Neural progenitor cell (in vitro differentiated cells): ENCODE data around the gene ESPNL. TPM values are rescaled to one million over a fixed set of nuclear protein-coding genes. Genes with fewer than 3 reads are reported as not detected.

Source experiments
- DNase-seq: peaks from one replicate; pipeline ENCODE4 v3.0.0-alpha.2; 2016; ENCODE audit warnings: low spot score
- H2AFZ ChIP-seq: fragments of 200-600 bp; sonication (generic); replicated peaks from 2 replicates; pipeline ENCODE4 v1.6.1; 2016; ENCODE audit warnings: antibody characterized with exemption
- H3F3A ChIP-seq: fragments of 200-600 bp; sonication (generic); 2 replicates; pipeline ENCODE4 v1.6.1; 2016; ENCODE audit warnings: antibody characterized with exemption, low read depth
- H3K27ac ChIP-seq: fragments of 200-600 bp; sonication (generic); 2 replicates; pipeline ENCODE4 v1.5.1; 2016; ENCODE audit warnings: mild to moderate bottlenecking
- H3K27me3 ChIP-seq: fragments of 200-600 bp; sonication (generic); 2 replicates; pipeline ENCODE4 v1.6.1; 2016; ENCODE audit warnings: mild to moderate bottlenecking, moderate library complexity
- H3K36me3 ChIP-seq: fragments of 200-600 bp; sonication (generic); 2 replicates; pipeline ENCODE4 v1.5.1; 2016
- H3K4me1 ChIP-seq: fragments of 200-600 bp; sonication (generic); 2 replicates; pipeline ENCODE4 v1.6.1; 2016; ENCODE audit warnings: mixed run types
- H3K4me2 ChIP-seq: fragments of 200-600 bp; sonication (generic); 2 replicates; pipeline ENCODE4 v1.6.1; 2016
- H3K4me3 ChIP-seq: fragments of 200-600 bp; sonication (generic); 2 replicates; pipeline ENCODE4 v1.5.1; 2016
- H3K79me2 ChIP-seq: fragments of 200-600 bp; sonication (generic); 2 replicates; pipeline ENCODE4 v1.6.1; 2016; ENCODE audit warnings: low read depth
- H3K9ac ChIP-seq: fragments of 200-600 bp; sonication (generic); 2 replicates; pipeline ENCODE4 v1.6.1; 2016
- H3K9me3 ChIP-seq: fragments of 200-600 bp; sonication (generic); 2 replicates; pipeline ENCODE4 v1.5.1; 2016; ENCODE audit warnings: low read depth
- H4K20me1 ChIP-seq: fragments of 200-600 bp; sonication (generic); 2 replicates; pipeline ENCODE4 v1.6.1; 2016; ENCODE audit warnings: low read depth
- H3K27ac Mint-ChIP-seq: 3 replicates; pipeline ENCODE4 v1.8.0; 2021; ENCODE audit warnings: mixed read lengths
- H3K27me3 Mint-ChIP-seq: 2 replicates; pipeline ENCODE4 v1.8.0; 2022; ENCODE audit warnings: low read depth, mild to moderate bottlenecking, inconsistent platforms, moderate library complexity, mixed read lengths; ENCODE audit not compliant: insufficient read depth
- H3K36me3 Mint-ChIP-seq: 3 replicates; pipeline ENCODE4 v1.8.0; 2021; ENCODE audit warnings: mixed read lengths
- H3K4me1 Mint-ChIP-seq: 3 replicates; pipeline ENCODE4 v1.8.0; 2021; ENCODE audit warnings: mixed read lengths
- H3K4me3 Mint-ChIP-seq: 3 replicates; pipeline ENCODE4 v1.8.0; 2021; ENCODE audit warnings: mild to moderate bottlenecking, moderate library complexity, mixed read lengths
- H3K9me3 Mint-ChIP-seq: 3 replicates; pipeline ENCODE4 v1.8.0; 2020; ENCODE audit warnings: mixed read lengths
- EZH2 ChIP-seq: fragments of 200-600 bp; sonication (generic); IDR thresholded peaks from 2 replicates; pipeline ENCODE4 v1.6.1; 2017; ENCODE audit warnings: antibody characterized with exemption, mild to moderate bottlenecking, moderate library complexity
- EZH2phosphoT487 ChIP-seq: fragments of 200-600 bp; sonication (generic); IDR thresholded peaks from 2 replicates; pipeline ENCODE4 v1.6.1; 2017; ENCODE audit warnings: antibody characterized with exemption
- total RNA-seq: library from RNA; depleted of rRNA; stranded (reverse); fragments of >200 nt; gene quantifications from 2 replicates; pipeline ENCODE4 v1.2.3, GENCODE V29; 2015; ENCODE audit warnings: low replicate concordance
- TF ChIP-seq, protein P1 (sequence below): fragments of 200-600 bp; sonication (generic); IDR thresholded peaks from 2 replicates; pipeline ENCODE4 v1.5.1; 2017; ENCODE audit warnings: antibody characterized with exemption, mild to moderate bottlenecking

The ESPNL gene
- total RNA-seq, 1 donor from 2014 or later, result 0.58 TPM

DNA sequence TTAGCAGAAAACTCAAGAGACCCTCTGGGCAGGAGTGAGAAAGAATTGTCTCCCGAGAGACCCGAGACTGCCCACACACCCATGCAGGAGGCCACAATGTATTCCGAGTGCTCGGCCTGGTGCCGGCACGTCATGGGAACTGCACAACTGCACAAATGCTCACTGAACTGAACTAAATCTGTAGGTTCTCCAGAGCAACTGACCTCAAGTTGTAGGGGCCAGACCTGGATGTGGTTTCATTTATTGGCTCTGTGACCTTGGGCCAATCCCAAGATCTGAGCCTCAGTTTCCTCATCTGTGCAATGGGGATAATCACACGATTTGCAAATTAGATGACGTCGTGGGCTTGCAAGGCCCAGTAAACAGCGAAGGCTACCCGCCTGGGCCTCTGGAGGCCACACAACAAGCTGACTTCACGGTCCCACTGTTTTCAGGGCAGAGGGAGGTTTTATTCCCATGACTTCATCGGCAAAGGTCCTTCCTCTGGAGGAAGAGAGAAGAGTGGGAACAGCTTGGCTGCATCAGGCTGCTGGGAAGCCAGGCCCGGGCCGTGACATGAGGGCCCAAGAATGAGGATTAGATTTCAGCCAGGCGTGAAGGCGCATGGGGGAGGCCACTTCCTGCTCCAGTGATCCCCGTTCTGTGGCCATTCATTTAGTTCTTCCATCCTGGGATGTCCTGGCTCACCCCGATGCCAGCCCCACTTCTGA is 55.1 kb downstream of the ESPNL start:
- H3K27ac Mint-ChIP-seq, result peak overlapping the region; percentile 78

DNA sequence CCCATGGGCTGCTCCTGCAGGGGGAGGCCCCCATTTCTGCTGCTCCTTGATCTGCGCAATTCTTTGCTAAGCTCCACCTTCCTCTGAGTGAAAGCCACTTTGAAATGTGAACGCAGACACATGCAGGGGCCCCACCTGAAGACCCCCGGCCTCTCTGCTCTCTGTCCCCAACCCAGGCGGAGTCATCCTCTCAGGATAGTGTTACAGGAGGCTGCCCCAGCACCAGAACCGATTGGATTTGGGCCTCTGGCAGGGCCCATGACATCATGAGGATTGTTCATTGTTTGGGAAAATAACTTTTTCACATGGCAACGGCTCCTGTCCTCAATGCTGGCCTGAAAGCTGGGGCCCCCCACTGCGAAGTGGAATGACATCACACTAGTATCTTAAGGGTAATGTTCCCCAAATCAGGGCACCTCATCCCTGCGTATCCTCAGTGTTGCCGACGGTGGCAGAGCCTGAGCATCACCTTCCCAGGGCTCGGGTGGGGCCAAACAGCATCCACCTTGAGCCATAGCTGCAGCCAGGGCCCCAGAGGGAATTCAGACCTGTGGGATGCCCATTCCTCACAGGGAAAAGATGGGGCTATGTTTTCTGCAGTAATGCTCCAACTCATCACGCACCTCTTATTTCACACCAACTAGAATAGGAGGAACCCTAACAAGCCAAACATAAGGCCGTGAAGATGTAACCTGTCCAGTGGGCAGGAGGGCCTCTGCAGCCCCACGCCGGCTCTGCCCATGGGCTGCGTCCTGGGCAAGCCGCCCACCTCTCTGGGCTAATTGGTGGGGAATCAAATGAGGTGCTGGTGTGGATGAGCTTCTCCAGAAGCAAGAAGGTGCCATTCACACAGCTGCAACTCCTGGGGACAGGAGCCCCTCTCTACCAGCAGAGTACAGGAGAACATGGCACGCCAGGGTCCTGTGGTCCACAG is 55.9 kb downstream of the ESPNL start:
- H3K4me2 ChIP-seq, result no peak overlapping the region
- no peak overlapping the region for H3K9ac ChIP-seq
- Mint-ChIP-seq H3K4me1 (peaks cover 21% of the 10 kb centered on the region), H3K36me3 (no peaks in the 10 kb centered on the region), H3K27ac (peak overlapping the region; percentile 78), H3K9me3 (peaks cover 3% of the 10 kb centered on the region), H3K4me3 (peak overlapping the region; percentile 46), H3K27me3 (peaks cover 24% of the 10 kb centered on the region)
- no peaks in the 10 kb centered on the region for H3K36me3 ChIP-seq
- H3K9me3 ChIP-seq, result no peaks in the 10 kb centered on the region
- H4K20me1 ChIP-seq, result peaks cover 16% of the 10 kb centered on the region
- H3K79me2 ChIP-seq, result no peaks in the 10 kb centered on the region
- no peak overlapping the region for H3K4me3 ChIP-seq
- DNase-seq, result no peak
- peaks cover 12% of the 10 kb centered on the region for H3F3A ChIP-seq
- H3K27me3 ChIP-seq, result peaks cover 45% of the 10 kb centered on the region
- no peak for TF ChIP-seq EZH2
- TF ChIP-seq EZH2phosphoT487, result no peak
- TF ChIP-seq, protein P1, sequence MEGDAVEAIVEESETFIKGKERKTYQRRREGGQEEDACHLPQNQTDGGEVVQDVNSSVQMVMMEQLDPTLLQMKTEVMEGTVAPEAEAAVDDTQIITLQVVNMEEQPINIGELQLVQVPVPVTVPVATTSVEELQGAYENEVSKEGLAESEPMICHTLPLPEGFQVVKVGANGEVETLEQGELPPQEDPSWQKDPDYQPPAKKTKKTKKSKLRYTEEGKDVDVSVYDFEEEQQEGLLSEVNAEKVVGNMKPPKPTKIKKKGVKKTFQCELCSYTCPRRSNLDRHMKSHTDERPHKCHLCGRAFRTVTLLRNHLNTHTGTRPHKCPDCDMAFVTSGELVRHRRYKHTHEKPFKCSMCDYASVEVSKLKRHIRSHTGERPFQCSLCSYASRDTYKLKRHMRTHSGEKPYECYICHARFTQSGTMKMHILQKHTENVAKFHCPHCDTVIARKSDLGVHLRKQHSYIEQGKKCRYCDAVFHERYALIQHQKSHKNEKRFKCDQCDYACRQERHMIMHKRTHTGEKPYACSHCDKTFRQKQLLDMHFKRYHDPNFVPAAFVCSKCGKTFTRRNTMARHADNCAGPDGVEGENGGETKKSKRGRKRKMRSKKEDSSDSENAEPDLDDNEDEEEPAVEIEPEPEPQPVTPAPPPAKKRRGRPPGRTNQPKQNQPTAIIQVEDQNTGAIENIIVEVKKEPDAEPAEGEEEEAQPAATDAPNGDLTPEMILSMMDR, result no peak
- peaks cover 18% of the 10 kb centered on the region for H3K4me1 ChIP-seq
- no peak overlapping the region for H2AFZ ChIP-seq
- no peak overlapping the region for H3K27ac ChIP-seq

More for the DNA sequence above, 55.1 kb downstream of the ESPNL start:
- H3K4me3 ChIP-seq, result no peak overlapping the region
- H3K79me2 ChIP-seq, result no peaks in the 10 kb centered on the region
- peaks cover 12% of the 10 kb centered on the region for H3F3A ChIP-seq
- H3K9ac ChIP-seq, result no peak overlapping the region
- no peak overlapping the region for H3K4me2 ChIP-seq
- H2AFZ ChIP-seq, result no peak overlapping the region
- DNase-seq, result no peak
- no peaks in the 10 kb centered on the region for H3K36me3 ChIP-seq
- H3K9me3 Mint-ChIP-seq, result peaks cover 3% of the 10 kb centered on the region
- peaks cover 17% of the 10 kb centered on the region for H3K27me3 Mint-ChIP-seq
- H3K4me1 ChIP-seq, result peaks cover 18% of the 10 kb centered on the region
- H4K20me1 ChIP-seq, result peaks cover 11% of the 10 kb centered on the region
- H3K27ac ChIP-seq, result no peak overlapping the region
- H3K9me3 ChIP-seq, result no peaks in the 10 kb centered on the region
- peaks cover 21% of the 10 kb centered on the region for H3K4me1 Mint-ChIP-seq
- no peak for TF ChIP-seq EZH2phosphoT487
- TF ChIP-seq EZH2, result no peak
- TF ChIP-seq, protein P1, result no peak
- H3K36me3 Mint-ChIP-seq, result no peaks in the 10 kb centered on the region
- peaks cover 36% of the 10 kb centered on the region for H3K27me3 ChIP-seq
- H3K4me3 Mint-ChIP-seq, result peak overlapping the region; percentile 46

DNA sequence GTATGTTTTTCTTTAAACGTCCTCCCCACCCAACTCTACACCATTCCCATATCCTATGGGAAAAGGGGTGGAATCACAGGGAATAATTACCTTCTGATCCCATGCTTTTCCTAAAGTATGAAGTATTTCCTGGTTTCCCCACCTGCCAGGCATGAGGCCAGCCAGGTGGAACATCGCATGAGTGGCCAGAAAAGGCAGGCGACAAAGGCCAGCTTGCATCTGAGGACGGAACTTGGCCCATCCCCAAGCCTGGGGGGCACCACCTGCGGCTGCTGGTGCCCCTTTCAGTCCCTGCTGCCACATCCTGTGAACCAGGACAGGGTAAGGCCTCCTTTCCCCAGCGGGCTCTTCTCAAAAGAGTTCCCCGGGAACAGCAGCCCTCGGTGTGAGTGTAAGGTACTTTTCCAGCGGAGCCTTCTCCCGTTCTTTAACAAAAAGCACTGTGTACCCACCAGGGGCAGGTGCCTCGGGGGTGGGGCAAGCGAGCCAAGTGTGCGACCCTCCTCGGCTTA is 57.4 kb downstream of the ESPNL start:
- Histone ChIP-seq H3K4me3 (no peak overlapping the region), H3K4me2 (no peak overlapping the region), H3K9ac (no peak overlapping the region), H3K4me1 (peaks cover 11% of the 10 kb centered on the region), H4K20me1 (peaks cover 22% of the 10 kb centered on the region), H3K27me3 (peaks cover 60% of the 10 kb centered on the region), H3K27ac (no peak overlapping the region), H2AFZ (no peak overlapping the region), H3K79me2 (no peaks in the 10 kb centered on the region), H3K9me3 (no peaks in the 10 kb centered on the region), H3K36me3 (no peaks in the 10 kb centered on the region), H3F3A (peaks cover 12% of the 10 kb centered on the region)
- Mint-ChIP-seq H3K27ac (no peak overlapping the region), H3K4me1 (peaks cover 21% of the 10 kb centered on the region), H3K4me3 (no peak overlapping the region), H3K27me3 (peaks cover 27% of the 10 kb centered on the region), H3K36me3 (no peaks in the 10 kb centered on the region), H3K9me3 (peaks cover 3% of the 10 kb centered on the region)
- no peak for DNase-seq
- TF ChIP-seq, protein P1, result no peak
- TF ChIP-seq EZH2 (no peak), EZH2phosphoT487 (no peak)
